ENCODE data around the gene FCRL3. TPM values are rescaled to one million over a fixed set of nuclear protein-coding genes. Genes with fewer than 3 reads are reported as not detected.

The FCRL3 gene
- total and polyA plus RNA-seq, 10 of the 15 experiments (the other 5 are each of a cell fraction or from before 2014, with no cell fraction given), result 0.04 to 2.3 (median 0.07) TPM; not detected in 5

DNA sequence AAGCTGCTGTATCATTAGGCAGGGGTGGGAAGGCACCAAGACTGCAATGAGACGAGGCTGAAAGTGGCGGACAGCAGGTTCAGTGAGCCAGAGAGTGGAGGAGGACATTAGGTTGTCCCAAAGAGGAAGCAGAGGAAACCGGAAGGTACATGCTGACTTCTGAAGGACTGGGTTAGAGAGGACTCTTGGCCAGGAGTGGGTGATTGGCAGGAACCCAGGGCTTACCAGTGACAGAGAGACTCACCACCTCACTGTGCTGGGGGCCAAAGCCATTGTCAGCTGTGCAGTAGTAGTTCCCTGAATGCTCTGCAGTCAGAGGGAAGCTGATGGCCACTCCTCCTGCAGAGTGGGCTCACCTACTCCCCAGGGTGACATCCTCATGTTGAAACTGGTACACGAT, 60.8 kb downstream of the FCRL3 start:
- no peak overlapping the region for H2AFZ ChIP-seq (ENCODE audit: control insufficient read depth, low read depth, low read length)
- H3K36me3 ChIP-seq (ENCODE audit: control insufficient read depth in 2 of 2, insufficient read depth in 2 of 2, low read length in 1 of 2), result no peaks in the 10 kb centered on the region
- CTCF ChIA-PET, result interaction anchor here (0.5 to 1.2 kb wide), 3 partner anchors 13 to 59 kb away, joined by 3 to 5 read pairs (median 3); no protein-coding TSS in a partner anchor
- BruUV-seq (replicated peaks), result no TSS peak
- RAD21 ChIA-PET (ENCODE audit: unreplicated experiment), result no interaction called here
- H3K4me2 ChIP-seq (ENCODE audit: control insufficient read depth, insufficient read depth), result no peak overlapping the region
- no peaks in the 10 kb centered on the region for H3K4me1 ChIP-seq (ENCODE audit: control insufficient read depth, insufficient read depth, low read length)
- FAIRE-seq (no peak), ATAC-seq (no peak), DNase-seq (ENCODE audit: low read depth, low spot score) (no peak)
- in situ Hi-C loops (cut with MboI), result no loop called here
- TF ChIP-seq PML (IDR thresholded peaks at IDR 0.05; ENCODE audit: low read length) (no peak), ZZZ3 (IDR thresholded peaks at IDR 0.05; ENCODE audit: control insufficient read depth, insufficient read length, low read depth) (no peak), YY1 (IDR thresholded peaks at IDR 0.05; ENCODE audit: low read depth, low read length) (no peak), CREM (IDR thresholded peaks at IDR 0.05; ENCODE audit: low read depth) (no peak), SMC3 (IDR thresholded peaks at IDR 0.05; ENCODE audit: borderline replicate concordance, low read length) (no peak), NRF1 (conservative IDR thresholded peaks at IDR 0.05; ENCODE audit: low read depth, low read length) (no peak)
- TF ChIP-seq, protein P1, sequence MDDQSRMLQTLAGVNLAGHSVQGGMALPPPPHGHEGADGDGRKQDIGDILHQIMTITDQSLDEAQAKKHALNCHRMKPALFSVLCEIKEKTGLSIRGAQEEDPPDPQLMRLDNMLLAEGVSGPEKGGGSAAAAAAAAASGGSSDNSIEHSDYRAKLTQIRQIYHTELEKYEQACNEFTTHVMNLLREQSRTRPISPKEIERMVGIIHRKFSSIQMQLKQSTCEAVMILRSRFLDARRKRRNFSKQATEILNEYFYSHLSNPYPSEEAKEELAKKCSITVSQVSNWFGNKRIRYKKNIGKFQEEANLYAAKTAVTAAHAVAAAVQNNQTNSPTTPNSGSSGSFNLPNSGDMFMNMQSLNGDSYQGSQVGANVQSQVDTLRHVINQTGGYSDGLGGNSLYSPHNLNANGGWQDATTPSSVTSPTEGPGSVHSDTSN (IDR thresholded peaks at IDR 0.05; ENCODE audit: insufficient replicate concordance, low read depth, low read length), result no peak
- TF ChIP-seq, protein P2, sequence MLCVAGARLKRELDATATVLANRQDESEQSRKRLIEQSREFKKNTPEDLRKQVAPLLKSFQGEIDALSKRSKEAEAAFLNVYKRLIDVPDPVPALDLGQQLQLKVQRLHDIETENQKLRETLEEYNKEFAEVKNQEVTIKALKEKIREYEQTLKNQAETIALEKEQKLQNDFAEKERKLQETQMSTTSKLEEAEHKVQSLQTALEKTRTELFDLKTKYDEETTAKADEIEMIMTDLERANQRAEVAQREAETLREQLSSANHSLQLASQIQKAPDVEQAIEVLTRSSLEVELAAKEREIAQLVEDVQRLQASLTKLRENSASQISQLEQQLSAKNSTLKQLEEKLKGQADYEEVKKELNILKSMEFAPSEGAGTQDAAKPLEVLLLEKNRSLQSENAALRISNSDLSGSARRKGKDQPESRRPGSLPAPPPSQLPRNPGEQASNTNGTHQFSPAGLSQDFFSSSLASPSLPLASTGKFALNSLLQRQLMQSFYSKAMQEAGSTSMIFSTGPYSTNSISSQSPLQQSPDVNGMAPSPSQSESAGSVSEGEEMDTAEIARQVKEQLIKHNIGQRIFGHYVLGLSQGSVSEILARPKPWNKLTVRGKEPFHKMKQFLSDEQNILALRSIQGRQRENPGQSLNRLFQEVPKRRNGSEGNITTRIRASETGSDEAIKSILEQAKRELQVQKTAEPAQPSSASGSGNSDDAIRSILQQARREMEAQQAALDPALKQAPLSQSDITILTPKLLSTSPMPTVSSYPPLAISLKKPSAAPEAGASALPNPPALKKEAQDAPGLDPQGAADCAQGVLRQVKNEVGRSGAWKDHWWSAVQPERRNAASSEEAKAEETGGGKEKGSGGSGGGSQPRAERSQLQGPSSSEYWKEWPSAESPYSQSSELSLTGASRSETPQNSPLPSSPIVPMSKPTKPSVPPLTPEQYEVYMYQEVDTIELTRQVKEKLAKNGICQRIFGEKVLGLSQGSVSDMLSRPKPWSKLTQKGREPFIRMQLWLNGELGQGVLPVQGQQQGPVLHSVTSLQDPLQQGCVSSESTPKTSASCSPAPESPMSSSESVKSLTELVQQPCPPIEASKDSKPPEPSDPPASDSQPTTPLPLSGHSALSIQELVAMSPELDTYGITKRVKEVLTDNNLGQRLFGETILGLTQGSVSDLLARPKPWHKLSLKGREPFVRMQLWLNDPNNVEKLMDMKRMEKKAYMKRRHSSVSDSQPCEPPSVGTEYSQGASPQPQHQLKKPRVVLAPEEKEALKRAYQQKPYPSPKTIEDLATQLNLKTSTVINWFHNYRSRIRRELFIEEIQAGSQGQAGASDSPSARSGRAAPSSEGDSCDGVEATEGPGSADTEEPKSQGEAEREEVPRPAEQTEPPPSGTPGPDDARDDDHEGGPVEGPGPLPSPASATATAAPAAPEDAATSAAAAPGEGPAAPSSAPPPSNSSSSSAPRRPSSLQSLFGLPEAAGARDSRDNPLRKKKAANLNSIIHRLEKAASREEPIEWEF (IDR thresholded peaks at IDR 0.05; ENCODE audit: insufficient replicate concordance, low read depth, low read length), result no peak
- TF ChIP-seq, protein P3, sequence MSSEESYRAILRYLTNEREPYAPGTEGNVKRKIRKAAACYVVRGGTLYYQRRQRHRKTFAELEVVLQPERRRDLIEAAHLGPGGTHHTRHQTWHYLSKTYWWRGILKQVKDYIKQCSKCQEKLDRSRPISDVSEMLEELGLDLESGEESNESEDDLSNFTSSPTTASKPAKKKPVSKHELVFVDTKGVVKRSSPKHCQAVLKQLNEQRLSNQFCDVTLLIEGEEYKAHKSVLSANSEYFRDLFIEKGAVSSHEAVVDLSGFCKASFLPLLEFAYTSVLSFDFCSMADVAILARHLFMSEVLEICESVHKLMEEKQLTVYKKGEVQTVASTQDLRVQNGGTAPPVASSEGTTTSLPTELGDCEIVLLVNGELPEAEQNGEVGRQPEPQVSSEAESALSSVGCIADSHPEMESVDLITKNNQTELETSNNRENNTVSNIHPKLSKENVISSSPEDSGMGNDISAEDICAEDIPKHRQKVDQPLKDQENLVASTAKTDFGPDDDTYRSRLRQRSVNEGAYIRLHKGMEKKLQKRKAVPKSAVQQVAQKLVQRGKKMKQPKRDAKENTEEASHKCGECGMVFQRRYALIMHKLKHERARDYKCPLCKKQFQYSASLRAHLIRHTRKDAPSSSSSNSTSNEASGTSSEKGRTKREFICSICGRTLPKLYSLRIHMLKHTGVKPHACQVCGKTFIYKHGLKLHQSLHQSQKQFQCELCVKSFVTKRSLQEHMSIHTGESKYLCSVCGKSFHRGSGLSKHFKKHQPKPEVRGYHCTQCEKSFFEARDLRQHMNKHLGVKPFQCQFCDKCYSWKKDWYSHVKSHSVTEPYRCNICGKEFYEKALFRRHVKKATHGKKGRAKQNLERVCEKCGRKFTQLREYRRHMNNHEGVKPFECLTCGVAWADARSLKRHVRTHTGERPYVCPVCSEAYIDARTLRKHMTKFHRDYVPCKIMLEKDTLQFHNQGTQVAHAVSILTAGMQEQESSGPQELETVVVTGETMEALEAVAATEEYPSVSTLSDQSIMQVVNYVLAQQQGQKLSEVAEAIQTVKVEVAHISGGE (CRISPR knock-in tag; IDR thresholded peaks at IDR 0.05), result no peak
- H3K9me3 ChIP-seq (replicated peaks; ENCODE audit: control insufficient read depth, insufficient read depth, low read length), result no peaks in the 10 kb centered on the region; the same call in 2 of the 3 replicates
- H3K4me3 ChIP-seq, result no peak overlapping the region
- peaks cover 3 to 9% of the 10 kb centered on the region in 2 experiments; a peak in 3 of 4 replicates for H3K27me3 ChIP-seq (replicated peaks in 1 of 2; ENCODE audit: control insufficient read depth in 2 of 2, insufficient read depth in 2 of 2, low read length in 1 of 2)
- WGBS (ENCODE audit: insufficient coverage, insufficient replicate concordance, low lambda C conversion rate, missing lambda C conversion rate), result 0% methylated on average over 4 of the region's 4 CpGs
- no peaks in the 10 kb centered on the region for H4K20me1 ChIP-seq (ENCODE audit: control insufficient read depth, insufficient read depth)
- no peaks in the 10 kb centered on the region for H3K79me2 ChIP-seq (ENCODE audit: control insufficient read depth, insufficient read depth, low read length)
- intact Hi-C loops (cut with micrococcal nuclease; ENCODE audit: unreplicated experiment), result no loop called here
- H3K27ac ChIP-seq (ENCODE audit: control insufficient read depth, insufficient read depth), result no peak overlapping the region
- POLR2A ChIA-PET, result no interaction called here
- no peak overlapping the region for H3K9ac ChIP-seq (ENCODE audit: control insufficient read depth, insufficient read depth, low read length)
- SMC1A ChIA-PET (ENCODE audit: uncharacterized antibody, unreplicated experiment), result interaction anchor here (0.6 to 1.1 kb wide), 2 partner anchors 30 to 1455 kb away, joined by 3 read pairs; no protein-coding TSS in a partner anchor
